H1 (cell line): ENCODE measurements around the gene RGS8. TPM values are rescaled to one million over a fixed set of nuclear protein-coding genes. Genes with fewer than 3 reads are reported as not detected.

Source experiments
- CTCF ChIA-PET: fragments of 300-600 bp; sonication (Branson Sonifier 250); formaldehyde crosslinking; loops from one replicate; lab custom pipeline; 2021; ENCODE audit not compliant: partially characterized antibody; lab: Charles Lee
- POLR2A ChIA-PET: fragments of 300-600 bp; sonication (Branson Sonifier 250); formaldehyde crosslinking; loops from one replicate; lab custom pipeline; 2021; ENCODE audit warnings: inconsistent platforms; ENCODE audit not compliant: partially characterized antibody; lab: Charles Lee
- DNase-seq, 2 experiments: peaks; one replicate each; pipeline versions ENCODE4 v3.0.0 to v3.0.0-alpha.2; 2010 to 2022; ENCODE audit warnings: low spot score in 2 of 2, low read depth in 1 of 2, mixed read lengths in 1 of 2
- FAIRE-seq: peaks from 2 replicates; lab custom pipeline; 2011; peaks lifted over from hg19 to GRCh38; lab: Jason Lieb, UNC
- H2AFZ ChIP-seq: 2 replicates; pipeline ENCODE4 v1.8.1; 2012; ENCODE audit warnings: low read length, inconsistent platforms
- H2AK5ac ChIP-seq: 2 replicates; pipeline ENCODE4 v1.6.1; 2013; ENCODE audit warnings: low read depth, low read length
- H2BK120ac ChIP-seq: replicated peaks from 2 replicates; pipeline ENCODE3; 2013; ENCODE audit warnings: low read depth, low read length, inconsistent platforms
- H2BK12ac ChIP-seq: 2 replicates; pipeline ENCODE4 v1.6.1; 2013; ENCODE audit warnings: low read depth, low read length
- H2BK15ac ChIP-seq: 2 replicates; pipeline ENCODE4 v1.6.1; 2013; ENCODE audit warnings: low read length
- H2BK20ac ChIP-seq: 2 replicates; pipeline ENCODE4 v1.6.1; 2013; ENCODE audit warnings: low read length
- H2BK5ac ChIP-seq: 2 replicates; pipeline ENCODE4 v1.6.1; 2013; ENCODE audit warnings: low read depth, low read length
- H3K14ac ChIP-seq: 2 replicates; pipeline ENCODE4 v1.6.1; 2013; ENCODE audit warnings: inconsistent platforms; ENCODE audit not compliant: insufficient read length
- H3K18ac ChIP-seq: 2 replicates; pipeline ENCODE4 v1.6.1; 2013; ENCODE audit warnings: low read length; ENCODE audit errors: extremely low read depth
- H3K23ac ChIP-seq: 2 replicates; pipeline ENCODE4 v1.6.1; 2013; ENCODE audit warnings: inconsistent platforms; ENCODE audit not compliant: insufficient read length
- H3K23me2 ChIP-seq: 2 replicates; pipeline ENCODE4 v1.6.1; 2013; ENCODE audit warnings: low read depth, low read length
- H3K27ac ChIP-seq: 2 replicates; pipeline ENCODE4 v1.6.1; 2011; ENCODE audit warnings: low read depth, low read length, inconsistent platforms
- H3K27me3 ChIP-seq, 4 experiments: replicated peaks in 1 of 4; 1 replicate in 1 of 4; 2 replicates in 3 of 4; pipeline versions ENCODE4 v1.6.1 to v1.8.1; 2011 to 2013; ENCODE audit warnings: low read length in 3 of 4, mild to moderate bottlenecking in 3 of 4, inconsistent platforms in 2 of 4, mixed read lengths in 2 of 4, moderate library complexity in 1 of 4; ENCODE audit not compliant: control insufficient read depth in 3 of 4, insufficient read depth in 3 of 4; ENCODE audit errors: extremely low read depth in 1 of 4
- H3K36me3 ChIP-seq, 4 experiments: 2 replicates each; pipeline versions ENCODE4 v1.6.1 to v1.8.1; 2011 to 2013; ENCODE audit warnings: mild to moderate bottlenecking in 4 of 4, low read length in 3 of 4, moderate library complexity in 2 of 4, control low read depth in 1 of 4, inconsistent platforms in 1 of 4; ENCODE audit not compliant: insufficient read depth in 4 of 4, control insufficient read depth in 2 of 4
- H3K4ac ChIP-seq: replicated peaks from 2 replicates; pipeline ENCODE3; 2013; ENCODE audit warnings: low read length, low read depth, mixed read lengths, inconsistent platforms; ENCODE audit not compliant: insufficient read length
- H3K4me1 ChIP-seq, 4 experiments: replicated peaks in 1 of 4; 1 replicate in 1 of 4; 2 replicates in 3 of 4; pipeline versions ENCODE4 v1.6.1 to v1.8.1; 2011 to 2013; ENCODE audit warnings: low read length in 3 of 4, inconsistent platforms in 2 of 4, mixed read lengths in 1 of 4; ENCODE audit not compliant: insufficient read depth in 4 of 4, control insufficient read depth in 3 of 4
- H3K4me2 ChIP-seq, 2 experiments: 2 replicates each; pipeline versions ENCODE4 v1.6.1 to v1.8.1; 2011 to 2013; ENCODE audit warnings: low read depth in 2 of 2, low read length in 2 of 2, control low read depth in 1 of 2, inconsistent platforms in 1 of 2, mild to moderate bottlenecking in 1 of 2; ENCODE audit not compliant: insufficient read depth in 1 of 2
- H3K4me3 ChIP-seq, 4 experiments: fragments of 200-600, 300-600 bp in 1 of 4; sonication (generic), shearing (Covaris generic), sonication (Bioruptor Twin) in 1 of 4; 2 replicates each; pipeline versions ENCODE4 v1.5.1 to v1.8.1; 2011 to 2016; ENCODE audit warnings: low read length in 4 of 4, low read depth in 3 of 4, control low read depth in 2 of 4, inconsistent platforms in 2 of 4, mild to moderate bottlenecking in 2 of 4, mixed read lengths in 1 of 4, moderate library complexity in 1 of 4; ENCODE audit not compliant: insufficient read depth in 2 of 4; ENCODE audit errors: extremely low read depth in 1 of 4
- H3K56ac ChIP-seq: replicated peaks from 2 replicates; pipeline ENCODE3; 2013; ENCODE audit warnings: low read depth, mild to moderate bottlenecking, mixed read lengths, low read length, inconsistent platforms; ENCODE audit not compliant: insufficient read length
- H3K79me1 ChIP-seq: 2 replicates; pipeline ENCODE4 v1.6.1; 2013; ENCODE audit warnings: low read depth, low read length, control low read depth
- H3K79me2 ChIP-seq, 2 experiments: 2 replicates each; pipeline versions ENCODE4 v1.6.1 to v1.8.1; 2012 to 2013; ENCODE audit warnings: low read length in 2 of 2, mild to moderate bottlenecking in 2 of 2, inconsistent platforms in 1 of 2; ENCODE audit not compliant: insufficient read depth in 2 of 2, control insufficient read depth in 1 of 2
- H3K9ac ChIP-seq, 4 experiments: replicated peaks in 1 of 4; 1 replicate in 1 of 4; 2 replicates in 3 of 4; pipeline versions ENCODE4 v1.6.1 to v1.8.1; 2011 to 2013; ENCODE audit warnings: low read depth in 3 of 4, low read length in 3 of 4, control low read depth in 2 of 4, mild to moderate bottlenecking in 2 of 4, moderate library complexity in 2 of 4, inconsistent platforms in 1 of 4; ENCODE audit errors: extremely low read depth in 1 of 4
- H3K9me3 ChIP-seq, 2 experiments: 2 replicates each; pipeline versions ENCODE4 v1.6.1 to v1.8.1; 2012 to 2013; ENCODE audit warnings: mild to moderate bottlenecking in 2 of 2, moderate library complexity in 2 of 2, control low read depth in 1 of 2, inconsistent platforms in 1 of 2, low read depth in 1 of 2, low read length in 1 of 2, mixed read lengths in 1 of 2; ENCODE audit not compliant: insufficient read depth in 2 of 2
- H4K20me1 ChIP-seq, 2 experiments: replicated peaks in 1 of 2; 2 replicates each; pipeline versions ENCODE3 to v1.8.1; 2011 to 2013; ENCODE audit warnings: inconsistent platforms in 2 of 2, low read length in 2 of 2, mild to moderate bottlenecking in 1 of 2; ENCODE audit not compliant: insufficient read depth in 2 of 2, control insufficient read depth in 1 of 2
- H4K5ac ChIP-seq: 2 replicates; pipeline ENCODE4 v1.6.1; 2013; ENCODE audit warnings: low read length, low read depth, mixed read lengths, inconsistent platforms; ENCODE audit not compliant: insufficient read length
- H4K8ac ChIP-seq: 2 replicates; pipeline ENCODE4 v1.8.0; 2013; ENCODE audit warnings: mild to moderate bottlenecking, moderate library complexity, low read length, inconsistent platforms; ENCODE audit not compliant: insufficient read depth; ENCODE audit errors: extremely low read depth
- H4K91ac ChIP-seq: replicated peaks from 2 replicates; pipeline ENCODE3; 2013; ENCODE audit warnings: low read length, mixed read lengths, inconsistent platforms; ENCODE audit not compliant: insufficient read length
- CEBPB ChIP-seq: IDR thresholded peaks from 2 replicates; pipeline ENCODE4 v1.6.1; 2012; ENCODE audit warnings: low read depth, low read length
- CHD2 ChIP-seq: IDR thresholded peaks from 2 replicates; pipeline ENCODE4 v1.6.1; 2012; ENCODE audit warnings: low read length, improper control_type of control experiment
- EGR1 ChIP-seq: IDR thresholded peaks from 2 replicates; pipeline ENCODE4 v1.6.1; 2011; ENCODE audit warnings: low read depth, low read length, borderline replicate concordance
- MAX ChIP-seq: IDR thresholded peaks from 2 replicates; pipeline ENCODE4 v1.6.1; 2012; ENCODE audit warnings: inconsistent platforms
- RFX5 ChIP-seq: IDR thresholded peaks from 2 replicates; pipeline ENCODE4 v1.6.1; 2011; ENCODE audit warnings: low read depth, low read length, improper control_type of control experiment, borderline replicate concordance
- SIN3A ChIP-seq, 2 experiments: IDR thresholded peaks in 1 of 2; conservative IDR thresholded peaks in 1 of 2; 2 replicates each; pipeline ENCODE4 v1.6.1; 2011 to 2012; ENCODE audit warnings: low read length in 2 of 2, improper control_type of control experiment in 1 of 2, low read depth in 1 of 2, mild to moderate bottlenecking in 1 of 2
- WGBS, 2 experiments: shearing (Covaris generic) in 1 of 2; methylation state at CpG; one replicate each; pipeline versions ENCODE4 v1.1.6 to v1.1.7; 2013 to 2015; ENCODE audit warnings: low lambda C conversion rate in 2 of 2, mixed read lengths in 2 of 2, inconsistent platforms in 1 of 2, low coverage in 1 of 2, missing lambda C conversion rate in 1 of 2; ENCODE audit not compliant: insufficient replicate concordance in 2 of 2, insufficient coverage in 1 of 2, insufficient read length in 1 of 2; ENCODE audit errors: extremely low coverage in 1 of 2, missing lambda C conversion rate in 1 of 2; 5-methylcytosine and 5-hydroxymethylcytosine counted together
- polyA plus RNA-seq, 7 experiments: library from polyadenylated mRNA; depleted of rRNA in 3 of 7; stranded (reverse) in 5 of 7; unstranded in 2 of 7; fragments of >200 nt in 5 of 7; fragments of 200-250 nt in 2 of 7; gene quantifications; 1 replicate in 5 of 7; 2 replicates in 1 of 7; 4 replicates in 1 of 7; pipeline versions ENCODE4 v1.2.1 to v1.2.3, GENCODE V29; 2011 to 2013; ENCODE audit warnings: missing spikeins in 2 of 7, mixed read lengths in 2 of 7
- total RNA-seq: library from RNA; stranded (reverse); fragmentation: NEBNext Ultra II Directional; extraction: Animal tissue kit (Norgen Biotek cat#: 25700); gene quantifications from 2 replicates; pipeline ENCODE4 v1.2.1, GENCODE V29; 2021

The RGS8 gene
- total and polyA plus RNA-seq, 2 of the 8 experiments (the other 6 are each of a cell fraction or from before 2014, with no cell fraction given), result 0.13 to 0.23 TPM

GRCh38 chr1:182713492-182713891 is 29.1 kb upstream of the RGS8 start:
- H3K79me1 ChIP-seq, result no peaks in the 10 kb centered on the region
- H3K27me3 ChIP-seq, result no peaks in the 10 kb centered on the region
- no peaks in the 10 kb centered on the region for H3K79me2 ChIP-seq
- no peak overlapping the region for H3K4me2 ChIP-seq
- WGBS, 2 experiments, result 87% methylated on average over 3 of the region's 3 CpGs; no CpG with 5 or more reads in 1 of the 2 experiments
- H3K9ac ChIP-seq, result no peak overlapping the region
- no peak overlapping the region for H3K4me3 ChIP-seq
- FAIRE-seq, result no peak
- no peak overlapping the region for H3K27ac ChIP-seq
- ChIA-PET CTCF (no interaction called here), POLR2A (no interaction called here)
- H4K5ac ChIP-seq, result no peak overlapping the region
- no peak overlapping the region for H3K56ac ChIP-seq
- no peak overlapping the region for H3K18ac ChIP-seq
- no peak overlapping the region for H3K4ac ChIP-seq
- no peak overlapping the region for H4K8ac ChIP-seq
- H4K20me1 ChIP-seq, result no peaks in the 10 kb centered on the region
- peaks cover 0 to 3% (median 0%) of the 10 kb centered on the region in 4 experiments; a peak in 1 of 7 replicates for H3K4me1 ChIP-seq
- no peak overlapping the region for H2AFZ ChIP-seq
- H2BK5ac ChIP-seq, result no peak overlapping the region
- no peak overlapping the region for H2BK15ac ChIP-seq
- no peaks in the 10 kb centered on the region for H3K36me3 ChIP-seq
- no peak overlapping the region for H2AK5ac ChIP-seq
- H2BK20ac ChIP-seq, result no peak overlapping the region
- no peak overlapping the region for H3K14ac ChIP-seq
- H2BK120ac ChIP-seq, result no peak overlapping the region
- H3K23ac ChIP-seq, result no peak overlapping the region
- no peaks in the 10 kb centered on the region for H3K23me2 ChIP-seq
- H2BK12ac ChIP-seq, result no peak overlapping the region
- no peaks in the 10 kb centered on the region for H3K9me3 ChIP-seq
- H4K91ac ChIP-seq, result no peak overlapping the region
- no peak for DNase-seq
- no peak for TF ChIP-seq CEBPB
- TF ChIP-seq EGR1, result no peak
- no peak for TF ChIP-seq MAX
- TF ChIP-seq CHD2, result no peak
- TF ChIP-seq RFX5, result no peak
- no peak for TF ChIP-seq SIN3A (conservative IDR thresholded peaks at IDR 0.05 in 1 of 2, IDR thresholded peaks at IDR 0.05 in 1 of 2; ENCODE audit: low read depth in 1 of 2, low read length in 2 of 2)
